Activated CD8-positive, alpha-beta T cell treated with anti-CD3 and anti-CD28 coated beads for 36 hours (primary cell): Measurements from ENCODE around the gene LPAR2. TPM values are rescaled to one million over a fixed set of nuclear protein-coding genes. Genes with fewer than 3 reads are reported as not detected.
A peak's percentile ranks its signal among the peaks of the same experiment; 100 is the strongest.

Experiments
- ATAC-seq: fragments of 200-7000 bp; cut with Tn5 transposase; one replicate; pipeline ENCODE4 v1.10.0; 2021; ENCODE audit warnings: mild to moderate bottlenecking, moderate library complexity
- CTCF ChIA-PET: fragments of 350-600 bp; sonication (Branson Sonifier 250); formaldehyde crosslinking; loops from one replicate; lab custom pipeline; 2021; ENCODE audit warnings: antibody characterized with exemption; lab: Charles Lee
- POLR2A ChIA-PET: fragments of 350-600 bp; sonication (Branson Sonifier 250); formaldehyde crosslinking; loops from one replicate; lab custom pipeline; 2021; ENCODE audit warnings: antibody characterized with exemption; lab: Charles Lee
- DNase-seq: peaks from one replicate; pipeline ENCODE4 v3.0.0-alpha.2; 2020
- H3K27ac Mint-ChIP-seq: one replicate; pipeline ENCODE4 v1.8.0; 2021; ENCODE audit warnings: mild to moderate bottlenecking, mixed read lengths
- H3K27me3 Mint-ChIP-seq: one replicate; pipeline ENCODE4 v1.8.0; 2021; ENCODE audit warnings: mixed read lengths
- H3K36me3 Mint-ChIP-seq: one replicate; pipeline ENCODE4 v1.8.0; 2021; ENCODE audit warnings: low read depth, mixed read lengths
- H3K4me1 Mint-ChIP-seq: one replicate; pipeline ENCODE4 v1.8.0; 2021; ENCODE audit warnings: low read depth, mixed read lengths
- H3K4me3 Mint-ChIP-seq: one replicate; pipeline ENCODE4 v1.8.0; 2021; ENCODE audit warnings: mild to moderate bottlenecking, moderate library complexity, mixed read lengths
- H3K9me3 Mint-ChIP-seq: one replicate; pipeline ENCODE4 v1.8.0; 2021; ENCODE audit warnings: mixed read lengths
- CTCF ChIP-seq: fragments of 200-600 bp; IDR thresholded peaks from one replicate; pipeline ENCODE4 v1.8.0; 2022; ENCODE audit warnings: antibody characterized with exemption, mild to moderate bottlenecking
- intact Hi-C: fragments of 100-400 bp; cut with micrococcal nuclease; formaldehyde crosslinking; loops from one replicate; pipeline ENCODE4 v1.10.0; 2022
- total RNA-seq, 2 experiments: library from RNA; stranded (reverse); gene quantifications; one replicate each; pipeline ENCODE4 v1.2.3, GENCODE V29; 2021

Gene LPAR2
- total RNA-seq, 2 experiments from 2014 or later, result 26.6 to 28.2 TPM

GRCh38 chr19:19626516-19627472 is 1.2 kb downstream of the LPAR2 start:
- no peaks in the 10 kb centered on the region for H3K27me3 Mint-ChIP-seq
- ATAC-seq (no peak), DNase-seq (no peak)
- intact Hi-C loops, result no loop called here
- no peaks in the 10 kb centered on the region for H3K9me3 Mint-ChIP-seq
- peak overlapping the region; percentile 94 for H3K27ac Mint-ChIP-seq
- H3K4me1 Mint-ChIP-seq, result peaks cover 24% of the 10 kb centered on the region
- H3K36me3 Mint-ChIP-seq, result peaks cover 36% of the 10 kb centered on the region
- no peak for TF ChIP-seq CTCF
- CTCF ChIA-PET, result interaction anchor here (1.2 to 3.5 kb wide), 3 partner anchors 10 to 95 kb away, joined by 4 to 15 read pairs (median 5); no protein-coding TSS in a partner anchor
- peak overlapping the region; percentile 85 for H3K4me3 Mint-ChIP-seq
- POLR2A ChIA-PET, result interaction anchor here (0.8 to 3.2 kb wide), 8 partner anchors 8 to 92 kb away, joined by 3 to 15 read pairs (median 5); partner anchors contain the start of gene ZNF101

GRCh38 chr19:19624032-19624570 is 3.9 kb downstream of the LPAR2 start:
- intact Hi-C loops, result no loop called here
- ATAC-seq, result no peak
- no peak for TF ChIP-seq CTCF
- no peaks in the 10 kb centered on the region for H3K27me3 Mint-ChIP-seq
- no peaks in the 10 kb centered on the region for H3K9me3 Mint-ChIP-seq
- H3K4me3 Mint-ChIP-seq, result no peak overlapping the region
- no peak overlapping the region for H3K27ac Mint-ChIP-seq
- ChIA-PET CTCF (interaction anchor here (2.0 to 3.5 kb wide), 2 partner anchors 92 kb away, joined by 7 to 15 read pairs; no protein-coding TSS in a partner anchor), POLR2A (interaction anchor here (0.6 kb wide), 1 partner anchor 14 kb away, joined by 5 read pairs; no protein-coding TSS in a partner anchor)
- no peak for DNase-seq
- peaks cover 29% of the 10 kb centered on the region for H3K4me1 Mint-ChIP-seq
- peaks cover 29% of the 10 kb centered on the region for H3K36me3 Mint-ChIP-seq

GRCh38 chr19:19623383-19623782 is 4.6 kb downstream of the LPAR2 start:
- Mint-ChIP-seq H3K27me3 (no peaks in the 10 kb centered on the region), H3K4me1 (peaks cover 31% of the 10 kb centered on the region), H3K27ac (no peak overlapping the region), H3K9me3 (no peaks in the 10 kb centered on the region), H3K4me3 (no peak overlapping the region), H3K36me3 (peaks cover 26% of the 10 kb centered on the region)
- DNase-seq (no peak), ATAC-seq (no peak)
- intact Hi-C loops, result no loop called here
- ChIA-PET CTCF (interaction anchor here (0.8 to 3.5 kb wide), 3 partner anchors 13 to 91 kb away, joined by 3 to 13 read pairs (median 7); no protein-coding TSS in a partner anchor), POLR2A (no interaction called here)
- no peak for TF ChIP-seq CTCF

- Mint-ChIP-seq H3K9me3 (no peaks in the 10 kb centered on the region), H3K4me1 (peaks cover 35% of the 10 kb centered on the region), H3K36me3 (peaks cover 14% of the 10 kb centered on the region), H3K27me3 (no peaks in the 10 kb centered on the region), H3K4me3 (no peak overlapping the region), H3K27ac (no peak overlapping the region)
- CTCF ChIA-PET, result interaction anchor here (0.9 to 3.5 kb wide), 5 partner anchors 65 to 88 kb away, joined by 3 to 13 read pairs (median 3); no protein-coding TSS in a partner anchor
- ATAC-seq (no peak), DNase-seq (no peak)
- intact Hi-C loops, result no loop called here
- POLR2A ChIA-PET, result interaction anchor here (0.7 to 1.8 kb wide), 6 partner anchors 7 to 87 kb away, joined by 3 to 5 read pairs (median 4); partner anchors contain the start of gene LPAR2
- TF ChIP-seq CTCF, result no peak
These were observed 8.2 kb downstream of the LPAR2 start for GRCh38 chr19:19619849-19620210.
